Astrocyte (in vitro differentiated cells and primary cell): ENCODE measurements around the gene ACKR3.

Source experiments
- EZH2 ChIP-seq: IDR thresholded peaks from 2 replicates; pipeline ENCODE4 v1.6.1; 2012; ENCODE audit warnings: mild to moderate bottlenecking, low read length, inconsistent platforms; ENCODE audit not compliant: insufficient read depth
- TF ChIP-seq, protein P1 (sequence below): IDR thresholded peaks from 2 replicates; pipeline ENCODE4 v1.5.1; 2011; ENCODE audit warnings: low read depth, mild to moderate bottlenecking, inconsistent platforms, low read length, moderate library complexity; ENCODE audit not compliant: insufficient read depth

GRCh38 chr2:236563953-236564352 lies 5.7 kb upstream of the ACKR3 start:
- TF ChIP-seq, protein P1, sequence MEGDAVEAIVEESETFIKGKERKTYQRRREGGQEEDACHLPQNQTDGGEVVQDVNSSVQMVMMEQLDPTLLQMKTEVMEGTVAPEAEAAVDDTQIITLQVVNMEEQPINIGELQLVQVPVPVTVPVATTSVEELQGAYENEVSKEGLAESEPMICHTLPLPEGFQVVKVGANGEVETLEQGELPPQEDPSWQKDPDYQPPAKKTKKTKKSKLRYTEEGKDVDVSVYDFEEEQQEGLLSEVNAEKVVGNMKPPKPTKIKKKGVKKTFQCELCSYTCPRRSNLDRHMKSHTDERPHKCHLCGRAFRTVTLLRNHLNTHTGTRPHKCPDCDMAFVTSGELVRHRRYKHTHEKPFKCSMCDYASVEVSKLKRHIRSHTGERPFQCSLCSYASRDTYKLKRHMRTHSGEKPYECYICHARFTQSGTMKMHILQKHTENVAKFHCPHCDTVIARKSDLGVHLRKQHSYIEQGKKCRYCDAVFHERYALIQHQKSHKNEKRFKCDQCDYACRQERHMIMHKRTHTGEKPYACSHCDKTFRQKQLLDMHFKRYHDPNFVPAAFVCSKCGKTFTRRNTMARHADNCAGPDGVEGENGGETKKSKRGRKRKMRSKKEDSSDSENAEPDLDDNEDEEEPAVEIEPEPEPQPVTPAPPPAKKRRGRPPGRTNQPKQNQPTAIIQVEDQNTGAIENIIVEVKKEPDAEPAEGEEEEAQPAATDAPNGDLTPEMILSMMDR, result no peak
- TF ChIP-seq EZH2, result no peak
